ENCODE measurements around the gene PSPH. TPM values are rescaled to one million over a fixed set of nuclear protein-coding genes. Genes with fewer than 3 reads are reported as not detected.
"Not testable (repeated sequence)": the region's sequence is repeated elsewhere in the genome, so short reads cannot be mapped to it uniquely, and the experiment has no call there.

PSPH gene
- 18.7 TPM for polyA plus RNA-seq (2013, experiment 1 of 2)
- polyA plus RNA-seq (2013, experiment 2 of 2): 19.1 TPM

GRCh38 chr7:56051339-56052191 lies at the start of gene PSPH, which contains the start of gene CCT6A:
Gene PSPH, minus strand, starts transcription at chr7:56051444. Its CDS starts 30,232 bp downstream, at chr7:56021212.
Gene CCT6A, plus strand, starts transcription at chr7:56051765. Its CDS starts 84 bp downstream, at chr7:56051849.
- Histone ChIP-seq H3K23ac (ENCODE audit: low read depth, low read length, poor library complexity) (peak within 1 kb of the TSS; percentile 100), H2BK120ac (ENCODE audit: low read depth, low read length) (peak within 1 kb of the TSS; percentile 82), H3K4ac (ENCODE audit: low read length) (peak within 1 kb of the TSS; percentile 38), H2BK12ac (ENCODE audit: low read length) (no peak within 1 kb of the TSS), H2AFZ (ENCODE audit: low read length) (peak within 1 kb of the TSS; percentile 89), H3K27ac (replicated peaks; ENCODE audit: low read length) (peak within 1 kb of the TSS; percentile 87), H4K8ac (ENCODE audit: low read depth, low read length) (peak within 1 kb of the TSS; percentile 56), H2BK5ac (ENCODE audit: low read length) (peak within 1 kb of the TSS; percentile 95), H3K9me3 (replicated peaks in 1 of 2; ENCODE audit: control insufficient read depth in 2 of 2, insufficient read depth in 1 of 2, low read depth in 1 of 2, low read length in 2 of 2) (no peaks in the 10 kb centered on the region), H4K91ac (ENCODE audit: low read depth, low read length, poor library complexity) (peak within 1 kb of the TSS; percentile 95), H2BK15ac (ENCODE audit: low read length) (no peak within 1 kb of the TSS), H3K4me2 (ENCODE audit: insufficient read depth, low read length, poor library complexity, severe bottlenecking) (peak within 1 kb of the TSS; percentile 61), H3K4me1 (ENCODE audit: control insufficient read depth in 2 of 2, insufficient read depth in 1 of 2, low read depth in 1 of 2, low read length in 2 of 2) (peaks cover 7 to 9% of the 10 kb centered on the region in 2 donors), H2AK5ac (ENCODE audit: low read depth, low read length) (peak within 1 kb of the TSS; percentile 71), H3K18ac (ENCODE audit: low read length) (peak within 1 kb of the TSS; percentile 99), H3K36me3 (replicated peaks in 1 of 2; ENCODE audit: control insufficient read depth in 2 of 2, insufficient read depth in 2 of 2, low read length in 2 of 2) (peaks cover 17 to 43% of the 10 kb centered on the region in 2 donors), H3K79me1 (ENCODE audit: low read depth, low read length) (peaks cover 5% of the 10 kb centered on the region), H3K27me3 (ENCODE audit: control insufficient read depth in 3 of 3, insufficient read depth in 3 of 3, low read depth in 1 of 3, low read length in 3 of 3) (no peaks in the 10 kb centered on the region), H3K4me3 (ENCODE audit: low read length in 2 of 2) (peak within 1 kb of the TSS; percentile 79 to 93), H3K9ac (ENCODE audit: low read depth, low read length, poor library complexity) (peak within 1 kb of the TSS; percentile 99), H3K14ac (ENCODE audit: low read length) (peak within 1 kb of the TSS; percentile 57)
- DNase-seq (ENCODE audit: low spot score): peak; percentile 95
- WGBS, 2 donors (ENCODE audit: extremely low coverage in 2 of 2, insufficient read length in 2 of 2, insufficient replicate concordance in 1 of 2): no CpG with 5 or more reads among the region's 97 CpGs

GRCh38 chr7:56099653-56100052 lies 48.4 kb upstream of the PSPH start:
- Histone ChIP-seq H2AFZ (ENCODE audit: low read length) (no peak overlapping the region), H3K27ac (replicated peaks; ENCODE audit: low read length) (no peak overlapping the region), H2BK120ac (ENCODE audit: low read depth, low read length) (no peak overlapping the region), H3K4me1 (ENCODE audit: control insufficient read depth in 2 of 2, insufficient read depth in 1 of 2, low read depth in 1 of 2, low read length in 2 of 2) (no peaks in the 10 kb centered on the region), H2BK5ac (ENCODE audit: low read length) (no peak overlapping the region), H3K4ac (ENCODE audit: low read length) (no peak overlapping the region), H3K9me3 (replicated peaks in 1 of 2; ENCODE audit: control insufficient read depth in 2 of 2, insufficient read depth in 1 of 2, low read depth in 1 of 2, low read length in 2 of 2) (no peaks in the 10 kb centered on the region), H3K18ac (ENCODE audit: low read length) (no peak overlapping the region), H3K4me3 (ENCODE audit: low read length in 2 of 2) (no peak overlapping the region), H2BK15ac (ENCODE audit: low read length) (no peak overlapping the region), H4K91ac (ENCODE audit: low read depth, low read length, poor library complexity) (no peak overlapping the region), H2AK5ac (ENCODE audit: low read depth, low read length) (no peak overlapping the region), H3K36me3 (replicated peaks in 1 of 2; ENCODE audit: control insufficient read depth in 2 of 2, insufficient read depth in 2 of 2, low read length in 2 of 2) (peaks cover 0 to 5% of the 10 kb centered on the region in 2 donors), H3K4me2 (ENCODE audit: insufficient read depth, low read length, poor library complexity, severe bottlenecking) (no peak overlapping the region), H3K9ac (ENCODE audit: low read depth, low read length, poor library complexity) (no peak overlapping the region), H3K27me3 (ENCODE audit: control insufficient read depth in 3 of 3, insufficient read depth in 3 of 3, low read depth in 1 of 3, low read length in 3 of 3) (no peaks in the 10 kb centered on the region), H4K8ac (ENCODE audit: low read depth, low read length) (no peak overlapping the region), H3K79me1 (ENCODE audit: low read depth, low read length) (no peaks in the 10 kb centered on the region), H3K14ac (ENCODE audit: low read length) (no peak overlapping the region), H2BK12ac (ENCODE audit: low read length) (no peak overlapping the region), H3K23ac (ENCODE audit: low read depth, low read length, poor library complexity) (no peak overlapping the region)
- no peak for DNase-seq (ENCODE audit: low spot score)
- WGBS, 2 donors (ENCODE audit: extremely low coverage in 2 of 2, insufficient read length in 2 of 2, insufficient replicate concordance in 1 of 2): no CpG with 5 or more reads among the region's 3 CpGs

- H2AFZ ChIP-seq (ENCODE audit: low read length); H3K4me1 ChIP-seq (ENCODE audit: control insufficient read depth in 2 of 2, insufficient read depth in 1 of 2, low read depth in 1 of 2, low read length in 2 of 2); H3K4ac ChIP-seq (ENCODE audit: low read length); H3K36me3 ChIP-seq (replicated peaks in 1 of 2; ENCODE audit: control insufficient read depth in 2 of 2, insufficient read depth in 2 of 2, low read length in 2 of 2); H3K4me2 ChIP-seq (ENCODE audit: insufficient read depth, low read length, poor library complexity, severe bottlenecking); H3K27me3 ChIP-seq (ENCODE audit: control insufficient read depth in 3 of 3, insufficient read depth in 3 of 3, low read depth in 1 of 3, low read length in 3 of 3); H2BK5ac ChIP-seq (ENCODE audit: low read length); H2BK15ac ChIP-seq (ENCODE audit: low read length); H4K8ac ChIP-seq (ENCODE audit: low read depth, low read length); H3K79me1 ChIP-seq (ENCODE audit: low read depth, low read length); H2BK120ac ChIP-seq (ENCODE audit: low read depth, low read length); H3K4me3 ChIP-seq (ENCODE audit: low read length in 2 of 2); H3K9me3 ChIP-seq (replicated peaks in 1 of 2; ENCODE audit: control insufficient read depth in 2 of 2, insufficient read depth in 1 of 2, low read depth in 1 of 2, low read length in 2 of 2); H3K18ac ChIP-seq (ENCODE audit: low read length); H2AK5ac ChIP-seq (ENCODE audit: low read depth, low read length); H3K27ac ChIP-seq (replicated peaks; ENCODE audit: low read length); H4K91ac ChIP-seq (ENCODE audit: low read depth, low read length, poor library complexity); H3K9ac ChIP-seq (ENCODE audit: low read depth, low read length, poor library complexity); H3K14ac ChIP-seq (ENCODE audit: low read length); H2BK12ac ChIP-seq (ENCODE audit: low read length); DNase-seq (ENCODE audit: low spot score); H3K23ac ChIP-seq (ENCODE audit: low read depth, low read length, poor library complexity): not testable (repeated sequence)
- no CpG with 5 or more reads among the region's 8 CpGs for WGBS, 2 donors (ENCODE audit: extremely low coverage in 2 of 2, insufficient read length in 2 of 2, insufficient replicate concordance in 1 of 2)
These were observed 47.2 kb upstream of the PSPH start for GRCh38 chr7:56098187-56099008.

- no peak overlapping the region for H4K8ac ChIP-seq (ENCODE audit: low read depth, low read length)
- H3K36me3 ChIP-seq (replicated peaks in 1 of 2; ENCODE audit: control insufficient read depth in 2 of 2, insufficient read depth in 2 of 2, low read length in 2 of 2): no peaks in the 10 kb centered on the region
- no peak overlapping the region for H3K4ac ChIP-seq (ENCODE audit: low read length)
- no peak overlapping the region for H2BK120ac ChIP-seq (ENCODE audit: low read depth, low read length)
- H2AK5ac ChIP-seq (ENCODE audit: low read depth, low read length): no peak overlapping the region
- H3K4me2 ChIP-seq (ENCODE audit: insufficient read depth, low read length, poor library complexity, severe bottlenecking): no peak overlapping the region
- H3K18ac ChIP-seq (ENCODE audit: low read length): no peak overlapping the region
- no peak overlapping the region for H3K27ac ChIP-seq (replicated peaks; ENCODE audit: low read length)
- no peak overlapping the region for H4K91ac ChIP-seq (ENCODE audit: low read depth, low read length, poor library complexity)
- H2AFZ ChIP-seq (ENCODE audit: low read length): no peak overlapping the region
- H3K9me3 ChIP-seq (replicated peaks in 1 of 2; ENCODE audit: control insufficient read depth in 2 of 2, insufficient read depth in 1 of 2, low read depth in 1 of 2, low read length in 2 of 2): no peaks in the 10 kb centered on the region
- H2BK15ac ChIP-seq (ENCODE audit: low read length): no peak overlapping the region
- H3K23ac ChIP-seq (ENCODE audit: low read depth, low read length, poor library complexity): no peak overlapping the region
- no peaks in the 10 kb centered on the region for H3K4me1 ChIP-seq (ENCODE audit: control insufficient read depth in 2 of 2, insufficient read depth in 1 of 2, low read depth in 1 of 2, low read length in 2 of 2)
- H3K27me3 ChIP-seq (ENCODE audit: control insufficient read depth in 3 of 3, insufficient read depth in 3 of 3, low read depth in 1 of 3, low read length in 3 of 3): no peaks in the 10 kb centered on the region
- DNase-seq (ENCODE audit: low spot score): no peak
- no peaks in the 10 kb centered on the region for H3K79me1 ChIP-seq (ENCODE audit: low read depth, low read length)
- H2BK5ac ChIP-seq (ENCODE audit: low read length): no peak overlapping the region
- no peak overlapping the region for H3K9ac ChIP-seq (ENCODE audit: low read depth, low read length, poor library complexity)
- no peak overlapping the region for H3K4me3 ChIP-seq (ENCODE audit: low read length in 2 of 2)
- H3K14ac ChIP-seq (ENCODE audit: low read length): no peak overlapping the region
- no peak overlapping the region for H2BK12ac ChIP-seq (ENCODE audit: low read length)
- WGBS, 2 donors (ENCODE audit: extremely low coverage in 2 of 2, insufficient read length in 2 of 2, insufficient replicate concordance in 1 of 2): no CpG with 5 or more reads among the region's 5 CpGs
These were observed 46.5 kb upstream of the PSPH start for GRCh38 chr7:56097700-56098099.
